CD4-positive, alpha-beta T cell treated with Interleukin-4 for 1 hour (primary cell): ENCODE data around the gene COL16A1.

Experiments used
- DNase-seq, 2 donors: peaks; one replicate each; pipeline ENCODE4 v3.0.0-alpha.2; 2020 to 2022

COL16A1 gene

DNA sequence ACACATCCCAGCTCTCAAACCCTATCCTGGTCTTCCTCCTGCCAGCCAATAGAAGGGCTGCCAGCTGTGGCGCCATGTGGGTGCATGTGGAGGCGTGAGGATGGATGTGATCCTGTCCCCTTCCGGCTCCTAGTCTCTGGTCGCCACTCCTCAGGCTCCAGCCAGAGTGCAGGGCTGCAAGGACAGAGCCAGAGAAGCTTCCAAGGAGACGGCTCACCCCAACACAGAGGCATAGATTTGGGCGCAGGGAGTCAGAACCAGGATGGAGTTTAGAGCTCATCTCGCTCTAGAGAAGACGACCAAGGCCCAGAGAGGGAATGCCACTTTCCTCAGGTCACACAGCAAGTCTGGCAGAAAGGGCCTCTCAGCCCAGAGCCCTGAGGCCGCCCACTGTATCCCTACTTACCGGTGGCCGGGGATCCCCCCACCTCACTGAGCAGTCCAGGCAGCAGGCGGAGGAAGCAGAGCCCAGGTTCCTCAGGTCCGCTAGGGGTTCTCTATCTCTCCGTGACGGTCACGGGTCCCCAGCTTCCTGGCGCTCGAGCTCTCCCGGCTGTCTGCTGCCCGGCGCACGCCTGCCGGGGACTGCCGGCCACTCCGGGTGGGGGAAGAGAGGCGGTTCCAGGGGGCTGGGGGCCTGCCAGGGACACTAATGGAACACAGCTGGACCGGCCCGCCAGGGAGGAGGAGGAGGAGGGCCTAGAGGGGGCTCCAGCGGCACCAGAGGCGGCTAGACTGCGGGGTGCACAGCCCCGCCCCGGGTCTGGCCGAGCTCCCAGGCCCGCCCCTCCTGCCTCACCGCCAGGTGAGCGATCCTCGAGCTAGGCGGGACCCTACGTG is at the start of gene COL16A1:
COL16A1 (minus strand) TSS at position 587 of the 840 bp plus-strand sequence. CDS start 1,824 bp downstream, outside the sequence.
- no peak for DNase-seq

DNA sequence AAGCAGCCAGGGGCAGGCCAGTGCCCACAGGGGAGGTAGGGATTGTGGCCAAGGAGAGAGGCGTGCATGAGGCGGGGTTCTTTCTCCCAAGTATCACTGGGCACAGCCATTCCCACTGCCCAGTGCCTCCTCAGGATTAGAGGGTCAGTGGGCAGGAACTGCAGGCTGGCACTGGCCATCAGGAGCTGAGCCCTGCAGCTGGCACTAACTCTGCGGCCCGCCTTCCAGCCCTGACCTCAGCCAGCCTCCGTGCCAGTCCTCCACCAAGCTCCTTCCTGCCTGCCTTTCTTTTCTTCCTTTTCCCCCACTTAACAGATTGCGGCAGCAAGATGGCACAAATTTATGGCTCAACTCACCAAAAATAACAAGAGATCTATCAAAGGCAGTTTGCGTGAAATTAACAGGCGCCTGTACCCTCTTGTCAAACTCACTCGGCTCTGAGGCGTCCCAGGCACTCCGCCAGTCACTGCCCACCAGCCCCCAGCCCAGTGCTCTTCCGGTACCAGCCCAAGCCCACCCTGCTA is 49.2 kb upstream of the COL16A1 start:
- DNase-seq, result no peak

DNA sequence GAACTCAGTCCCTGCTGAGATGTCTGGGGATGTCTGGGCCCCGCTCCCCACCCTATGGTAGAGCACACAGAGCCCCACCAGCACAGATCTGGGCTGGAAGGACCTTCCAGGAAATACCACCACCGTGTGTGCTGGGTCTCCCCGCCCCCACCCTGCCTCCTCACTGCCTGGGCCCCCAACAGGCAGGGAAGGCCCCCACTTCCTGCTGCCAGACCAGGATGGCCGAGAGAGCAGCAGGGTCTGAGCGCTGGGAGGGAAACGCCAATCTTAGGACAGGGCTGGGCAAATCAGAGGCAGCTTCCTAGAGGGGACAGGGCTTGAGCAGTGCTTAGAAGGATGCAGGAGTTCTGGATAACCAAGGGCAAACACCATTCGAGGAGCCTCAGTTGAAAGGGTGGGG is 48.4 kb upstream of the COL16A1 start:
- DNase-seq, result no peak

DNA sequence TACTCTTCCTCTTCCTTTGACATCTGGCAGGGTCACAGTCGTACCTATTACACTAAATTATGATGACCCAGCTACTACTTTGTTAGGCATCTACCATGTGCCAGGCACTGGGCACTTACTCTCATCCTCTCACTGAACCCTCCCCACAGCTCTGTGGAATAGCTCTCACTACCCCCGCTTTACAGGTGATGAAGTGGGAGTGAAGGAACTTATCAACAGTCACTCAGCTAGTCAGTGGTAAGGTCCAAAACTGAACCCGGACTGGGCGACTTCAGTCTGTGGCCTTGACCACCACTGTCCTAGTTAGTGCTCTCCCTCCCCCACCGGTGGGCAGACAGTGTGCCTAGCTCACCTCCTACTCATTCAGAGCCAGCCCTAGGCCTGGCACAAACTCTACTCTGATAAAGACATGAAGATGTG is 48.0 kb upstream of the COL16A1 start:
- no peak for DNase-seq

DNA sequence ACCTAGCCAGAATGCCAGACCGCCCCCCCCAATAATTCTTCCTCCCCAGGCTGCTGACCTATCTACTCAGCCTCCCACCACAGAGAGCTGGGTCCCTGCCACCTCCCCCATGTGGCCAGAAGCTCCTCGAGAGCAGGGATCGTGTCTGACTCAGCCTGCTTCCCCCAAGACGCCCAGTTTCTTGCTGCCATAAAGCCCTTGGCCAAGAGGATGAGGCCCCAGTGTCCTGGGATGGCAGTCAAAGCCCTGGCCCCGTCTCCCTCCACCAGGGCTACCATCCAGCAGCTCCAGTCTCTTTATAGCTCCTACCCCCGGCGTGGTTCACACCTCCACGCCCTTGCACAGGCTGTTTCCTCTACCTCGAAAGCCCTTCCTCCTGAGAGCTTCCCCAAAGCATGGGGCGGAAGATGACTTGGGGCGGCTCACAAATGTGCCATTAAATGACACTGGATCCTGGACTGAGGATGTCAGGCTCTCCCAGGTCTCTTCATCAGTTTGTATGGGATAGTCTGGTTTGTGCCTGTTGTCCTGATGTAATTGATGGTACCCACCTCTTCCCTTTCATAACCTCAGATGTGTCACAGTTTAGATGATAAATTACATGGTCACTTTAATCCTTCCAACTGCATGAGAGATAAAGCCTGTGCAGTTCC is 47.2 kb upstream of the COL16A1 start:
- peak; percentile 49 for DNase-seq

DNA sequence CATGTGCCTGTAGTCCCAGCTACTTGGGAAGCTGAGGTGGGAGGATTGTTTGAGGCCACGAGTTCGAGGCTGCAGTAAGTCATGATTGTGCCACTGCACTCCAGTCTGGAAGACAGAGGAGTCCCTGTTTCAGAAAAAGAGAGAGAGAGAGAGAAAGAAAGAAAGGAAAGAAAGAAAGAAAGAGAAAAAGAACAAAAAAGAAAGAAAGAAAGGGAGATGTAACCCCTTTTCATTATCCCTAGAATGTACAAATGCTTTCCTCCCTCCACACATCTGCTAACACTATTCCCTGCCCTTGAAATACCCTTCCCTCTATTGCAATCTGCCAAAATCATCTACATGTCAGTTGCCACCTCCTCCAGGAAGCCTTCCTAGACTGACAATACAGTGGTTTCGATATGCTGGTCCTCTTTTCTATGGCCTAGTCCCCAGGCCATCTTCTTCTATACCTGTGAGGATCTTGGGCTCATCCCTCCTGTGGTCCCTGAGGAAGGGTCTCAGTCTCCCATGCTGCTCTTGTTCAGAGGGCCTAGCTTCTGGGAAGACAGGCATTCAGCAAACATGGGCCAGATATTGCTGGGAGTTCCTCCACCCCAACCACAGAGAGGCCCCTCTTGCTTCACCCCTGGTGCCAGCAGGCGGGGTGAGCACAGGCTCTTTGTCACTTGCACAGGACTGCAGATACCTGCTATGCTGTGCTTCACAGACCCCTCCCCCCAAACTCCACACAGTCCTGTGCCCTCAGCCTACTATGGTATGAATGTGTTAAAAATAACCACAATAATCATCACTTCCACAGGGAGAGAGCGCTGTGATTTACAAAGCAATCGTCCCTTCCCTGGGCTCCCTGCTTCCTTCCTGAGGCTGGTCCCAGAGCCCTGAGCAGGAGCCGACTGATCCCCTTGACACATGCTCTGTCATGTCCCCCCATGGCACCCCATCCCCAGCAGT is 46.2 kb upstream of the COL16A1 start:
- no peak for DNase-seq

DNA sequence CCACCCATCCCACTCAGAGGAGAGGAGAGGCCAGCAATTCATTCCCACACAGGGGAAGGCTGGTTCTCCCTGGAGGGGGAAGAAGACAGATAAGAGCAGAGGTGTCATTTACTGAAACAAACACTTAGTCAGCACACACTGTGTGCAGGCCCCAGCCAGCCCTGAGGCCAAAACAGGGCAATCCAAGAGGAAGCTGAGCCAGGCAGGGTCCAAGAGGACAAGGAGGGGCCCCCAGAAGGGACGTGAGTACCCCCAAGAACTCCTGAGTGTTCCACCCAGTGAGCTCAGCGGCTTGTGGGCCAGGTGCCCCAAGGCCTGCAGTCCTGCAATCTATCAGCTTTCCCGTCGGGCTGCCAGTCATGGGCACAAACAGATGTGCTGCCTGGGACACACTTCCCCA is 44.5 kb upstream of the COL16A1 start:
- DNase-seq, result no peak

DNA sequence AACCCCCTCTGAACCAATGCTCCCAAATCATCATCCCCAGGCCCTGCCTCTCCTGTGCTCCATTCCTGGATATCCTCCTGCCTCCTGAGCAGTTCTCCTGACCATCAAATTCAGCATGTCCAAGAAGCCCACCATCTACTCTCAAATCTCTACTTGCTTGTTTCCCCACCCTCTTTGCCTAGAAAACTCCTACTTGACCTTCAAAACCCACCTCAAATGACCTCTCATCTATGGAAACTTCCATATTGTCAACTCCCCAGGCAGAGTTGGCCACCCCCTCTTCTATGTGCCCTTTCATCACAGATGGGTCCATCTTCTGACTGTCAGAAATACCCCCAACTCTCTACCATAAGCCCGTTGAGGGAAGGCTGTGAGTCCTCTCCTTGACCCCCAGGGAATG is 43.5 kb upstream of the COL16A1 start:
- DNase-seq, result no peak

DNA sequence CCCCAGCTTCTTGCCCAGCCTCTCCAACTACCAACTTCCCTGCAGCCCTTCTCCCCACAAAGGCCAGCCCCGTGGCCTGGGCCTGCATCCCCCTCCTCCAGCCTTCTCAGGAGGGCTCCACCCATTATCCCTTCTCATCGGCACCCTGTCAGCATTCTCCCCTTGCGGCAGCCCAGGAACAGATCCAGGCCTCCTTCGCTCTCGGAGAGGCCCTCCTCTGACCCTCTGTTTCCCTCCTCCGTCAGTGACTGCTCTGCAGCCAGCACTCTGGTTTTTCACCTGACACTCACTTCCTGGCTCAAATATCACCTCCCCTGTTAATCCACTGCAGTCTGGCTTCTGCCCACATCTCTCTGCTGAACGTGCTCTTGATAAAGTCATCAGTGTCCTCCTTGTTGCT is 42.9 kb upstream of the COL16A1 start:
- DNase-seq, result no peak

DNA sequence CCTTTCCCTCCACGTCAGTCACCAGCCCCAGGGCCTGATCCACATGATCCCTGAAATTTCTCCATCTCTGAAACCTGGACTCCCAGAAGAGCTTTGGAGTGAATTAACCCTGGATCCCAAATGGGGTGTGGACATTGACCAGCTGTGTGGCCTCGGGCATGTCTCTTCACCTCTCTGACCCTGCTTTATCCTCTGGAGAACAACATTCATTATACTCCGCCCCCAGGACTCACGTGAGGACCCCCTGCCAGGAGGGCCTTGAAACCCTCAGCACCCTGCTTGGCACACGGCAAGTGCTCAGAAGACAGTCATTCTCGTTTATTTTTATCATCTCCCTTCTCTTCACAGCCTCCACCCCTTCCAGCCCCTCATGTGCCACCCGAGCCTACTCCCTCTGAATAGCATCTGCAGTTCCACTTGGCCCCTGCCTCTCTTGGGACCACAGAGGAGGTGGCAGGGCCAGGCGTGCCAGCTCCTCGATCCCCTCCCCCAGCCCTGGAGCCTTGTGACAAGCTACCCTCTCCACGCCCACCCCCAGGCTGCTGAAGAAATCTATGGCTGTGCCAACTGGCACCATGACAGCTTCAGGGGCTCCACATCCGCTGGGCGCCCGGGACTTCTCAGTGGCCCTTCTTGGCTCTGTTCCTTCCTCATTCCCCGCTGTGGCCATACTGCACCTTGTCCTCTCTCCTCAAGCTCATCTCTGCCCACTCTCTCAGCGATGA is 42.3 kb upstream of the COL16A1 start:
- DNase-seq, result no peak

DNA sequence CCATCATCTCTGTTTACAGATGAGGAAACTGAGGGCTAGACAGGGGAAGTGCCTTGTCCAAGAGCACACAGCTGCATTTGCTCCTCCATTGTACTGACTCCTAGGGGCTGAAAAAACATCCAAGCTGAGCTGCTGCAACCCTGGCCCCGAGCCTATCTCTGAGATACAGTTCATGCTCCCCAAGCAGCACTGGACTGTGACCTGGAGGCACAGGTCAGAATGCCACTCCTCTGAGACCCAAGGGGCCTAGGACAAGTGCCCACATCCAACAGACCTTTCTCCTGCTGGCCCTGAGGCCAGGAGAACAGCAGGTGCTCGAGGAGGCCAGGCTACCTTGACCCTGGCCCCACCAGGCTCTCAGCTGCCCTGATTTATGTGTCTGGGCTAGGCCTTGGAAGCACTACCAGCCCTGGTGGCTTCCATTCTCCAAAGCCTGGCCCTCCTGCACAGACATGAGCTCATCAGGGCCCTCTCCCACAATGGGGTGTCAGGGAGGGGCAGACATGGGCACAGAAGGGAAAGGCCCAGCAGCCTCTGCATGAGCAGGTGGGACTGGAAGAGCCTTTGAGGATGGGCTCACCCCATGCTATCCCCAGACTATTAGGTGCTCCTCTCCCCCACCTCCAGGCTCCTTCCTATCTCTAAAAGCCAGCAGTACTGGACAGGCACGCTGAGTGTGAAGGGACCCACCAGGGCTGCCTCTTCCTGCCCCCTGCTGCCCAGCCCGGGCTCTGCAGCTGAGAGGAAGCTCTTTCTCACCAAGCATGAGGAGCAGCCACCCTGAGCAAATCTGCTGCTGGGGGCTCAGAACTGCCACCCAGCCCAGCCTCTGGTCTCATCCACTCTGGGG is 41.5 kb upstream of the COL16A1 start:
- peak; percentile 50 to 60 for DNase-seq

DNA sequence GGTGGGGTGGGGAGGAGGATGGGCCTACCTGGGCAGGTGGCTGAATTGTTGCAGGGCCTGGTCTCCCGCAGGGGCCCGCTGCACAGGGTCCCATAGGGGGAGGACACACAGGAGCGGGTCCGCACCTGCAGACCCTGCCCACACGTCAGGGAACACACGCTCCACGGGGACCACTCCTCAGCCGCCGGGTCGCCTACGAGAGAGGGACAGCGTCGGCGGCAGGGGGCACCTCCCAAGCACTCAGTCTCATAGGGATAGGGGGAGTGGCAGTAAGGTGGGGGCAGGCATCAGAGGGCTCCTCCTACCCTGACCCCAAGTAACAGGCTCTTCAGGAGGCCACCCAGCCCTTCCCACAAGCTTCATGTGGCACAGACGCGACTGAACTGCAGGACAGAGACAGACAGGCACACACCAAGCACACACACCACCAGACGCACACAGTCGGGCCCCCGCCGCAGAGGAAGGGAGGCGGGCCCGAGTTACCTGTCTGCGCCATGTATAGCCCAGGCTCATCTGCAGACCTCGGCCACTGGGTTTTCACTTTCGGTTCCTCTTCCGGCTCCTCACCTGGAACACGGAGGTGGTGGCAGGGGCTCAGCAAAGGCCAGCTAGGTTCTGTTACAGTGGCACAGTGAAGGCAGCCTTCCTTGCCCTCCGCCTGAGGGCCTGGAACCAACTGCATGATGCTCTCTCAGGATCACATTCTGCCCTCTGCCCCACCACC is 40.5 kb upstream of the COL16A1 start:
- peak in 1 of 2 donors; percentile 44 for DNase-seq

DNA sequence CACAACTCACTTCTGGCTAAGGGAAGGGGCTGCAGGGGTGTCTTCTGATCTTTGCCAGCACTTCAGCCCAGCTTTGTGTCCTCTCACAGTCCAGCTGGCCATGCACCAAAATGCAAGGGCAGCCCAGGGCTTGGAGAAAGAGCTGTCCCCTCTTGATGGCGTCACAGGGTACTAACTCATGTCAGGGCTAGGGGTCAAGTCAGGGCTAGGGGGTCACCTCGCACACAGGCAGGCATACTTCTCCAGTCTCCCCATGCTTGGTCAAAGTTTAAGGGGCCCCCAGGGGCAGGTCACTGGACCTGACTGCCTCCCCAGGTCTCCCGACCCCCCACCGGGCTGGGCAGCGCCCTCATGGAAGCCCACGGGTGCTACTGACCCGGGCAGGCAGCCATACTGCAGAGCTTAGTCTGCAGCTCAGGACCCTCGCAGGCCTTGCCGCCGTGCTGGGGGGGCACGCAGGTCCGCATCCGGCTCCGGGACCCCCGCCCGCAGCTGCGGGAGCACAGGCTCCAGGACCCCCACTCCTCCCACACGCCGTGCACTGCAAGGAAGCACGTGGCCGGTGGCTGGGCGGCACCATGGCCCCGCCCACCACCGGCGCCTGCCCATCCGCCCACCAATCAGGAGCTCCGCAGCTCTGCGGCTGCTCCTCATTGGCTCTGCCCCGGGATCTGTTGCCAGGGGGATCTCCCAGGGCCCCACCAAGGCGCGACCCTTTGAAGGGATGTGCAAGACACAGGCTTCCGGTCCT is 38.8 kb upstream of the COL16A1 start:
- DNase-seq, result no peak

DNA sequence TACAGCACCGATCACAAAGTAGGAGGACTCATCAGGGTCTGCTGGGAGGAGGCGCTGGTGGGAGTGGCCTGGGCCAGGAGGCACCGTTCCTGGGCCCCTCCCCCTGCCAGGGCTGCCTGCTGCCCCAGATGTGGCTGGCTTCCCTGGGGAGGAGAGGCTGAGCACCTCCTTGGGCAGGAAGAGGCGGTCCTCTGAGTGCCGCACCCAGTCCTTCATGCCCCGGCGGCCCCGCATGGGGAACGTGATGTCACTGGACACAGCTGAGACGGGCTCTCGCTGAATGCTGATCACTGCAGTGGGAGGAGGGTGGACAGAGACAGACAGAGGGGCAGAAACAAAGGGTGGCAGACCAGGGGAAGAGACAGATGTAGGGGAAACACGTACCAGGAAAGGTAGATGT is 35.5 kb upstream of the COL16A1 start:
- DNase-seq, result peak; percentile 53 to 59

DNA sequence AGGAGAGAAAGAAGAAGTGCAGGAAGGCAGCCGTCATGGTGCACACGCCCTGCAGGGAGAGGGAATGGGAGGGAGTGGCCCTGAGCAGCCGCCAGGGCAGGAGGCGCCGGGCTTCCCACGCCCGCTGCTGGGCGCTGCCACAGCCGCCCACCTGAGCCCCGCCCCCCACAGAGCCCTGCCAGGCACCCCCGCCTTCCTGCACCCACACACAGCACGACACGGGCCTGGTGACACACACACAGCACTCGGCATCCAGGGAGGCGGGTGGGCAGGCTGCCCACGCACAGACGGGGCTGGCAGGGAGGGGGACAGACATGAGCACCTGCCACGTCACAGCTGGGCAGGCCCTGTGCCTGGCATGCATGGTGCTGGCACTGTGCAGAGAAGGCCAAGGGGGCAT is 32.9 kb upstream of the COL16A1 start:
- DNase-seq, result no peak

DNA sequence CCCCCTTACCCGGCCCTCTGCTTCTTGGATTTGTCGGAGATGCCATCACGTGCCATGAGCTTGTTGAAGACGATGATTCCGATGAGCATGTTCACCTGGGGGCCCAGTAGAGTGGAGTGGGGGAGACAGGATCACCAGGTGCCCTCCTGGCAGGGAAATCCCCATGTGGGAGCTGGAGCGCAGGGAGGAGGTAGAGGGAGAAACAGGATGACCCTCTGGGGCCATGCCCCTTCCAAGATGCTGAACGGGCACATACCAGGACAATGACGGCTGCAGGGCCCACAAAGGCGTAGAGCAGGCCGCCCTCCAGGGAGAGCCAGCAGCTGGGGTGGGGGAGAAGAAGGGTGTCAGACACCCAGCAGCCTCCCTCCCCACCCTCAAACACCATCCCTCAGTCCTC is 31.8 kb upstream of the COL16A1 start:
- DNase-seq, result no peak

DNA sequence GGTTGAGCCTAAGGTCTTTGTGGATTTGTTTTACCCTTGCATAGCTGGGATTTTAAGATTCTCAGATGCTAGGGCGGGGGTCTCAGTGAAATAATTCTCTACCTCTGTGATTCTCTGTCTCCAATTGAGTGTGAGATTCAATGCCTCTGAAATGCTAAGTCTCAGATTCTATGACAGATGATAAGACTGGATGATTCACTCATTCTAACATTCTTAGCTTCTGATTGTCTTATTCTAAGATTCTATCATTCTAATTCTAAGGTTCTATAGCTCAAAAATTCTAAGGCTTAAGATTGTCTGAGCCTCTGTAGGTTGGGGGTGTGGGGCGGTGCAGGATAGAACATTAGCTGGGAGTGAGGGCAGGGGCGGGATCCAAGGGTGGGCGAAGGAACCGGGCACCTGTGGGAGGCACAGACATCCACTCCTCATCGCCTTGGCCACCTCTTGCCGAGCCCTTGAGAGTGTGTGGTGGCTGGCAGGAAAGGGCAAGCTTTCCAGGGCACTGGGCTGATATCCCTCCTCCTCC is 30.8 kb upstream of the COL16A1 start:
- DNase-seq, result no peak

DNA sequence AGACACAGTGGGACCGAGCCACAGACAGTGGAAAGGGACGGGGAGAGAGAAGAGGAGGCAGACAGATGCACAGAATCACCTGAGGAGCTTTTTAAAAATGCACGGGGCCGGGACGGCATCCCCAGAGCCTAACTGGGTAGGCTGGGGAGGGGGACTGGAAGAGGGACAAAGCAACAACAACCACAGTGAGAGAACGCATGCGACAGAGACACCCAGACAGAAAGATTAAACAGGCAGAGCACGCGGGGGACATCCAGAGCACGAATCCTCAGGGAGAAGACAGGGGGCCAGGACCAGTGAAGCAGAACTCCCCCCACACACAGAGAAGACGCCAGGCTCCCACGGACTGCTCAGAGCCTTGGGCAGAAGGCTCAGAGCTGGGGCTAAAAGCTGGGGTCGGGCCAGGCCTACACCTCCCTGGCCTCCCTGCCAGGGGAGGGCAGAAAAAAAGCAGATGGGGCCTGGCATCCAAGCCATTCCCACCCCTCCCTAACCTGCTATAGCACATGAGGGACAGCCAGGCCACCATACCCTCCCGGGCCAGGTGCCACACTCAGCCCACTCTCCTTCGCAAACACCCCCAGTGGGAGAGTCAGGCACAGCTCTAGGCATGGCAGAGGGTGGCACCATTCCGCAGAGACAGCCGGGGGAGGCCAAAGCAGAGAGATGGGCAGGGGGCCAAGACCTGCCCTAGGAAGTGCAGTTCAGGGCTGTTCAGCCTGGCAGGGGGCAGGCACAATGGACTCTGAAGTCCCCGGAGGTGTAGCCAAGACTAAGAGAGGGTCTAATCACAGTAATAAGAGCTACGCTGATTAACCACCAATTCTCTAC is 29.8 kb upstream of the COL16A1 start:
- DNase-seq, result no peak
